Uterus (tissue), 2 donors: Measurements from ENCODE around the gene MAD1L1.

Source experiments
- CTCF ChIP-seq, 4 experiments: fragments of 200-600 bp in 2 of 4; fragments of 450-650 bp in 2 of 4; sonication (generic) in 2 of 4; IDR thresholded peaks; one replicate each; pipeline ENCODE4 v1.5.1; 2016 to 2019; ENCODE audit warnings: antibody characterized with exemption in 4 of 4, mild to moderate bottlenecking in 2 of 4, moderate library complexity in 1 of 4
- POLR2A ChIP-seq, 2 donors: fragments of 450-650 bp; IDR thresholded peaks; one replicate each; pipeline ENCODE4 v1.6.1; 2016; ENCODE audit warnings: antibody characterized with exemption in 2 of 2, mild to moderate bottlenecking in 1 of 2, moderate library complexity in 1 of 2

- TF ChIP-seq POLR2A (IDR thresholded peaks at IDR 0.05) = no peak
- no peak for TF ChIP-seq CTCF (IDR thresholded peaks at IDR 0.05)
These were observed 266.0 kb downstream of the MAD1L1 start for GRCh38 chr7:1966631-1967200.
